Ectodermal cell (in vitro differentiated cells): ENCODE results near the gene BAIAP2L2.
A peak's percentile ranks its signal among the peaks of the same experiment; 100 is the strongest.

Source experiments
- H3K27ac ChIP-seq: 2 replicates; pipeline ENCODE4 v1.7.0; 2013; ENCODE audit warnings: mild to moderate bottlenecking, low read depth, low read length; ENCODE audit not compliant: insufficient read depth, poor library complexity, severe bottlenecking
- H3K27me3 ChIP-seq: 2 replicates; pipeline ENCODE4 v1.7.0; 2013; ENCODE audit warnings: mild to moderate bottlenecking, low read length; ENCODE audit not compliant: insufficient read depth, control insufficient read depth, poor library complexity, severe bottlenecking
- H3K36me3 ChIP-seq: one replicate; pipeline ENCODE4 v1.7.0; 2013; ENCODE audit warnings: low read length; ENCODE audit not compliant: control insufficient read depth, insufficient read depth
- H3K4me1 ChIP-seq: one replicate; pipeline ENCODE4 v1.7.0; 2013; ENCODE audit warnings: low read length; ENCODE audit not compliant: control insufficient read depth, insufficient read depth
- H3K4me3 ChIP-seq: 2 replicates; pipeline ENCODE4 v1.7.0; 2013; ENCODE audit warnings: low read depth, low read length, control low read depth; ENCODE audit not compliant: insufficient read depth
- H3K9me3 ChIP-seq: 2 replicates; pipeline ENCODE4 v1.7.0; 2013; ENCODE audit warnings: mild to moderate bottlenecking, low read length, moderate library complexity; ENCODE audit not compliant: control insufficient read depth
- WGBS, 2 experiments: methylation state at CpG; one replicate each; pipeline ENCODE4 v1.1.7; 2013; ENCODE audit warnings: missing lambda C conversion rate in 2 of 2; 5-methylcytosine and 5-hydroxymethylcytosine counted together

Gene BAIAP2L2

DNA sequence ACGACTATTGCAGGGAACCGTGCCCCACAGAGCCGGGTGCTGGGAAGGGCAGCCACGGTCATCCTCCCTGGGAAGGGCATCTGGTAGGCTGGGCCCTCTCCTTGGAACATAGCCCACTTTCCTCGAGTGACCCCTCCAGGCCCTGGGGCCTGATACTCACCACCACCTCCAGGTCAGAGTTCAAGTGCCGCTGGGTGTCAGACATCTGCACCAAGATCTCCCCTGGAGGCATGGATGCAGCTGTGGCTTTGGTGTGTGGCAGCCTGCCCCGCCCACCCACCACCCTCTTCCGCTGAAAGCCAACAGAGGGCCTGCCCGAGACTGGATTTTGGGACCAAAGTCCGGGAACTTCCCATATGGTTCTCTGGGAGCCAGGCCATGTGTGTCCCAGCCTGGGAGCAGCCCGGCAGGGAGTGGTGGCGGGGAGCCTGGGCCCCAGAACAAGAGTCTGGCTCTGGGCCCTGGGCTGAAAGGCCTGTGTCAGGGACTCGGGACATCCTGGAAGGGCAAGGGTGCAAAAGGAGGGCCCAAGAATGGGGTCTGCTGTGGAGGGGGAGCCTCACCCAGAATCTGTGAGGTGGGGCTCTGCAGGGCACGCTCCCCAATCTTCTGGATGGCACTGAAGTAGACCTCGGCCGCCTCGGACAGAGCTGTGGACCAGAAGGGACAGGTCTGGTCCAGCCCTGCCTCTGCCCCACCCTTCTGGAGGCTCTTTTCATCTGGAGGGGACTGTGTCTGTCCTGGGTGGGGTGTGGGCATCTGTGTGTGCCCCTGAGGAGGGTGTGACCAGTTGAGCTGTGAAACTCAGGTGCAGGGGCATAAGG, 2.6 kb downstream of the BAIAP2L2 start:
- Histone ChIP-seq H3K27me3 (no peaks in the 10 kb centered on the region), H3K4me3 (no peak overlapping the region), H3K27ac (no peak overlapping the region), H3K36me3 (no peaks in the 10 kb centered on the region), H3K9me3 (no peaks in the 10 kb centered on the region), H3K4me1 (peaks cover 9% of the 10 kb centered on the region)
- WGBS, 2 experiments, result 86 to 88% methylated on average over 17 of the region's 17 CpGs

DNA sequence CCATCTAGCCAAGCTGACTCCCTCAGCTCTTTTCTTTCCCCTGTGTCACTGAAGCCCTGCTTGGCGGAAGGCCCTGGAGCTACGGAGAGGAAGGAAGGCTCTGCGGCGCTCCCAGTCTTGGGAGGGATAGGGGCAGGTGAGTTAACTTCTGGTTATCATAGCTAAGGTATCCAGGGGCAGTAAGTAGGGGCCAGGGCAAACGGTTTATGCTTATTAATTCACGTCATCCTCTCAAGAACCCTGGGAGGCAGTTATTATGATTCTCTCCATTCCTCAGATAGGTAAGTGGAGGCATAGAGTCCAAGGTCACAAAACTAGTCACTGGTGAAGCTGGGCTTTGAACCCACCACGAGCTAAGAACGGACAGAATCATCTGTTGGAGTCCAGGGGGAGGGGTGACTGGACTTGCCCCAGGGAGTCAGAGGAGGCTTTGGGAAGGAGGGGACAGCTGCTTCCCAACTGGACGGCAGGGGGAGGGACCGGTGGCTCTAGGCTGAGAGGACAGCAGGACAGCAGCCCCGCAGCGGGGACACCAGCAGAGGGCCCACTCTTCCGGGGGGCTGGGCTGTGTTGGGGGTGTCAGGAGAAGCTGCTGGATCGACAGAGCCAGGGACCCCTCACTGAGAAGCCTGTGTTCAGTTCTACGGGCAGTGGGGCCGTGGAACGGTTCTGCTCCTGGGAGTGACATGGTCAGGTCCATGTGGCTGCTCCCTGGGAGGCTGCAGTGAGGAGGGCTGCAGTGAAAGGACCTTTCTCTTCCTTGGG, 3.5 kb downstream of the BAIAP2L2 start:
- no peak overlapping the region for H3K4me3 ChIP-seq
- H3K4me1 ChIP-seq, result peaks cover 9% of the 10 kb centered on the region
- no peaks in the 10 kb centered on the region for H3K36me3 ChIP-seq
- no peaks in the 10 kb centered on the region for H3K9me3 ChIP-seq
- no peak overlapping the region for H3K27ac ChIP-seq
- no peaks in the 10 kb centered on the region for H3K27me3 ChIP-seq
- 77 to 78% methylated on average over 17 of the region's 17 CpGs for WGBS, 2 experiments

DNA sequence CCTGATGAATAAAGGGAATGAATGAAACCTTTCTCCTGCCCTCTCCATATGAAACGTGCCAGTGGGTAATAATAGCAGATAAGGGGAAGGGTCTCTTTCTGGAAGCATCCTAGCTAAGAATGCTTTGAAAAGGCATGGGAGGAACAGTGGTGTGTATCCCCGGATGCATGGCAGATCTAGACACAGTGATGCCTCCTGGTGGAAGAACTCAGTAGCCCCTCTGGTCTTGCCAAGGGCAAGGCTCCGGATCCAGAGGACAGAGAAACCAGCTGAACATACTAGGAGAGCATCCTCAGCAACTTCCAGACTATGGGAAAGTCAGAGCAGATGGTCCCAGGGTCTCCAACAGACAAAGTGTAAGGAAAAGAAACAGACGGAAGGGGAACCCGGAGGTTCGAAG, 6.4 kb downstream of the BAIAP2L2 start:
- 77 to 80% methylated on average over 6 of the region's 6 CpGs for whole genome bisulfite sequencing, 2 experiments
- no peaks in the 10 kb centered on the region for H3K36me3 ChIP-seq
- H3K27me3 ChIP-seq, result no peaks in the 10 kb centered on the region
- H3K4me3 ChIP-seq, result no peak overlapping the region
- no peaks in the 10 kb centered on the region for H3K9me3 ChIP-seq
- no peaks in the 10 kb centered on the region for H3K4me1 ChIP-seq
- H3K27ac ChIP-seq, result no peak overlapping the region

DNA sequence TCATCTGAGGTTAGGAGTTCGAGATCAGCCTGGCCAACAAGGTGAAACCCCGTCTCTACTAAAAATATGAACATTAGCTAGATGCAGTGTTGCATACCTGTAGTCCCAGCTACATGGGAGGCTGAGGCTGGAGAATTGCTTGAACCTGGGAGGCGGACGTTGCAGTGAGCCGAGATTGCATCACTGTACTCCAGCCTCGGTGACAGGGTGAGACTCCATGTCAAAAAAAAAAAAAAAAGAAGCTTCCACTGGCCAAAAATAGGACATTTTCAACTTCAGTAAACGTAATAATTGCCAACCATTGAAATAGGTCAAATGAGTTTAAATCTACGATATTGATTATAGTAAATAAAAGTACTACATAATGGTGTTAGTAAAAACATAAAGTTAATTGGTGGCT, 6.8 kb downstream of the BAIAP2L2 start:
- Histone ChIP-seq H3K27me3 (no peaks in the 10 kb centered on the region), H3K27ac (no peak overlapping the region), H3K36me3 (no peaks in the 10 kb centered on the region), H3K4me1 (no peaks in the 10 kb centered on the region), H3K4me3 (no peak overlapping the region), H3K9me3 (no peaks in the 10 kb centered on the region)
- 82 to 91% methylated on average over 6 to 8 of the region's 8 CpGs for WGBS, 2 experiments

- Histone ChIP-seq H3K27ac (no peak overlapping the region), H3K36me3 (no peaks in the 10 kb centered on the region), H3K27me3 (no peaks in the 10 kb centered on the region), H3K4me3 (no peak overlapping the region), H3K4me1 (peaks cover 11% of the 10 kb centered on the region), H3K9me3 (no peaks in the 10 kb centered on the region)
- 89 to 90% methylated on average over 9 of the region's 9 CpGs for WGBS, 2 experiments
These were observed 11.9 kb downstream of the BAIAP2L2 start for GRCh38 chr22:38098410-38099249.

DNA sequence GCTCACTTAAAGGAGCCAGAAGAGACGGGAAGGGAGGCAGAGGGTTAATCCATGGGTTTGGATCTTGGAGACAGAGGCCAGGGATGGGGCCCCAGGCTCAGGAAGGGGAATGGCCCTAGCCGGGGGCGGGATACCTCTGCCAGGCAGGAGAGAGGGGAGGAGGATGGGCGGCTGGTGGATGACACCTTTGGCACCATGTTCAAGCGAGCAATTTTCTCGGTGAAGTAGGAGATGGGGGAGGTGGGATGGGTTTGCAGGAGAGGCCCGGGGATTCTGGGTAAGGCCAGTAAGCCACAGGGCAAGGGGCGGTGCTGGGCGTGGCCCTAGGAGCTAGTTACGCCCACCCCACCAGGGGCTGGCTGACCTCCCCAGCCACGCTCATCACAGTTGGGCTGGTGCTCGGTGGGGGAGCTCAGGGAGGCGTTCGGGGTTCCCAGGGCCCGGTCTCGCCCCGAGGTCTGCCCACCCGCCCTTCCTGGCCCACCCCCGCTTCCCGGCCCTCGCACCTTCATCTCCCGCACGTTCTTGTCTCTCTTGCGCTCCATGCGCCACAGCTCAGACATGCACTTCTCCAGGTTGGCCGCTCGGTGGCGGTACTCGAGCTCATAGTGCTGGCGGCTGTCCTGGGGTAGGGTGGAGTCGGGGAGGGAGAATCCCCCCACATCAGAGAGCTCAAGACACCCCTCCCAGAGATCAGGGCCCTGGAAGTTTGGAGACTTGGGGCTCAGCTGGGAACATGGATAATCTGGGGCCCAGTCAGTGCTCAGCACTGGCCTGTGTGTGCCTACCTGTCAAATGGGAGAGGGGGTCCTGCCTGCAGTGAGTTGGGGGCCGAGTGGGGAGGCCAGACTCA, 12.7 kb downstream of the BAIAP2L2 start:
- H3K4me3 ChIP-seq, result peak overlapping the region; percentile 16
- WGBS, 2 experiments, result 6 to 8% methylated on average over 30 of the region's 32 CpGs
- H3K27me3 ChIP-seq, result no peaks in the 10 kb centered on the region
- H3K9me3 ChIP-seq, result no peaks in the 10 kb centered on the region
- no peaks in the 10 kb centered on the region for H3K36me3 ChIP-seq
- H3K4me1 ChIP-seq, result peaks cover 11% of the 10 kb centered on the region
- no peak overlapping the region for H3K27ac ChIP-seq

DNA sequence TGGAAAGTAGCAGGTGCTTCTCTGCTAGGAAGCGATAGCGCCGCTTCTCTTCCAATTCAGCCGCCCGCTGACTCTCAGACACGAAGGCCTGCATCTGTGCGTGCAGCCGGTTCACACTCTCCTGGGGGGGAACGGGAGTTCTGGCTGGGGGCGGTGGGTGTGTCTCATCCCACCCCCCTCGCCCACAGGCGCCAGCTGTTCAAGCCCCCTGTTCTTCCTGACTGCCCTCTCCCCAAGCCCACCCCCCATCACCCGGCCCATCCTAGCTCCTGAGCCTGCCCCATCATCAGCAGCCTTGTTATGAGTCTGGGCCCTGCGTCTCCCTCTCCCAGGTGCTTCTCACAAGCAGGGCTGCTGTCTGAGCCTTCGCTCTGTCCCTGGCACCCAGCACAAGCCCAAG, 13.4 kb downstream of the BAIAP2L2 start:
- WGBS, 2 experiments, result 51 to 59% methylated on average over 15 of the region's 15 CpGs
- peak overlapping the region; percentile 16 for H3K4me3 ChIP-seq
- H3K4me1 ChIP-seq, result peaks cover 11% of the 10 kb centered on the region
- no peaks in the 10 kb centered on the region for H3K27me3 ChIP-seq
- no peaks in the 10 kb centered on the region for H3K9me3 ChIP-seq
- no peaks in the 10 kb centered on the region for H3K36me3 ChIP-seq
- H3K27ac ChIP-seq, result no peak overlapping the region

DNA sequence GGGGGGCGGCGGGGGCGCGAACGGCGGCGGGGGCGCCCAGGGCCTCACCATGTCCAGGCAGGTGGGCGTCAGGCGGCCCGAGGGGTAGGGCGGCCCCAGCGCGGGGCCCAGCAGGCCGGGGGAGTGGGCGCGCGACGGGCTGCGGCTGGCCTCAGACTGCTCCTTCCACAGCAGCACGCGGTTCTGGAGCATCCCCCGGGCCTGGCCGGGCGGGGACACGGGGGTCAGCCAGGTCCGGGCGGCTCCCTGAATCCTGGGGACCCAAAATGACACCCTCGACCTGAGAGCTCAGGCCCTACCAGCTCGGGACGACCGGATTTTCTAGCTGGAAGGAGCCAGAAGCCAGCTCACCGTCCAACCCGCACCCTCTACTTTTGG, 21.0 kb downstream of the BAIAP2L2 start:
- peaks cover 16% of the 10 kb centered on the region for H3K4me1 ChIP-seq
- no peak overlapping the region for H3K4me3 ChIP-seq
- no peak overlapping the region for H3K27ac ChIP-seq
- no peaks in the 10 kb centered on the region for H3K9me3 ChIP-seq
- H3K36me3 ChIP-seq, result no peaks in the 10 kb centered on the region
- H3K27me3 ChIP-seq, result peaks cover 10% of the 10 kb centered on the region
- WGBS, 2 experiments, result 68 to 73% methylated on average over 34 of the region's 34 CpGs

DNA sequence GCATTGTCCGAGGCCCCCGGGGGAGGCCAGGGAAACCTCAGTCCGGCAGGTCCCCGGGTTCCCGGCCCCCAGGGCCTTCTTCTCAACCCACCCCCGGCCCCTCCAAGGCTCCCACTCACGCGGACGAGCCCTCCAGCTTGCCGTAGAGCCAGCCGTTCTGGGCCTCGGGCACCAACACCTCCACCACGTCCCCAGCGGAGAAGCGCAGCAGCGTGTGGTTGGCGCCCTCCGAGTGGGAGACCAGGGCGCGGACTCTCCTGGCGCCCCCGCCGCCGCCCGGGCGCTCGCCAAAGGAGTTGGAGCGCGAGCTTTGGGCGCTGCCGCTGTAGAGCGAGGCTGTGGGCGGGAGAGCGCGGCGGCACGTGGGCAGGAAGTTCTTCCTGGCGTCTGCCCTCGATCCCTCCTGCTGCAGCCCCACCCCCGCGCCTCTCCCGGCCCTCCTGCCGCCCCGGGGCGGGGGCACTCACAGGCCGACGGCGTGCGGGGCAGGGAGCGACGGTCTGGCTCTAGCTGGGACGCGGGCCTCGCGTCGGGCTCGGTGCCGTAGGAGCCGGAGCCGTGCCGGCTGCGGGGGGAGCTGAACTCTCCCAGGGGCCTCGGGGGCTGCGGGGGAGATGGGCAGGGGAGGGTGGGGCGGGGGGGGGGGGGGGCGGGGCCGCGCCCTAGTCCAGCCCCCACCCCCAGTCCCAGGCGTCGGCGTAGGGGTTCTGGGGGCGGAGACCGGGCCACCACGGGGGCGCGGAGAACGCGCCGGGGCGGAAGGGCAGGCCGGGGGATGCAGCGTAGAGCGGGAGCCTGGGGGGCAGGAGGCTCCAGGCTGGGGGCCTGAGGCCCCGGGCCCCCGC, 21.6 kb downstream of the BAIAP2L2 start:
- Histone ChIP-seq H3K9me3 (no peaks in the 10 kb centered on the region), H3K4me1 (peaks cover 21% of the 10 kb centered on the region), H3K36me3 (no peaks in the 10 kb centered on the region), H3K27me3 (peaks cover 11% of the 10 kb centered on the region), H3K27ac (no peak overlapping the region), H3K4me3 (no peak overlapping the region)
- WGBS, 2 experiments, result 58 to 63% methylated on average over 79 to 85 of the region's 85 CpGs
